ENCODE data around the gene CAV3. TPM values are rescaled to one million over a fixed set of nuclear protein-coding genes. Genes with fewer than 3 reads are reported as not detected.
"Not testable (repeated sequence)": the region's sequence is repeated elsewhere in the genome, so short reads cannot be mapped to it uniquely, and the experiment has no call there.

The CAV3 gene
- not detected for polyA plus RNA-seq (2012; ENCODE audit: low read depth, missing spikeins)

DNA sequence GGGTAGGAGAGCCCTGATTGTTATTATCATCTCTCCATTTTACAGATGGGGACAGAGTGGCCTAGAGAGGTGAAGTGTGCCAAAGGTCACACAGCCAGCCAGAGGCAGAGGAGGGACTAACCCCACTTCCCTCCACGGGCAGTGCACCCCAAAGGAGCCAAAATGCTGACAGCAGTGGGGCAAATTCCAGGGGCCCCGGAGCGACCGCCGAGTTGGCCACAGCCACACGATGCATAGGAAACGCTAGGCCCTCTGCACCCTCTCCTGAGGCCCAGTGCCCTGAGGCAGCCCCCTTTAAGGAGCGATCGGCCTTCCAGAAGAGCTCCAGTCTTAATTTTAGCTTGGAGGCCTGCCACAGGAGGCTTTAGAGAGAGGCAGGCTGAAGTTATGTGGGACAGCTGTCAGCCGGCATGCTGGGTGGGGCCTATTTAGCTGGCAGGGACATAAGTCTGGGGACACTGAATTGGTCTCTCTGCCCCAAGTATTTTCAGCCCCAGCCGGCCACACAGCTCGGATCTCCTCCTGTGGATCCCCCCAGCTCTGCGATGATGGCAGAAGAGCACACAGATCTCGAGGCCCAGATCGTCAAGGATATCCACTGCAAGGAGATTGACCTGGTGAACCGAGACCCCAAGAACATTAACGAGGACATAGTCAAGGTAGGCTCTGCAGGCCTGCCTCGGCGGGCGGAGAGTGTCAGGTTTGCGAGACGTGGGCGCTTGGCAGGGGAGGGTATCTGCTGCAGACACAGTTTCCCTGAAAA, at the start of gene CAV3:
Gene CAV3 (plus strand): TSS at position 471 of the 763 bp plus-strand sequence. CDS start 75 bp downstream, at position 546.
- no peak for FAIRE-seq
- TF ChIP-seq POLR2A (IDR thresholded peaks at IDR 0.05; ENCODE audit: low read depth, low read length) (no peak), PAX5 (IDR thresholded peaks at IDR 0.05; ENCODE audit: insufficient read depth, low read length, severe bottlenecking) (no peak)

DNA sequence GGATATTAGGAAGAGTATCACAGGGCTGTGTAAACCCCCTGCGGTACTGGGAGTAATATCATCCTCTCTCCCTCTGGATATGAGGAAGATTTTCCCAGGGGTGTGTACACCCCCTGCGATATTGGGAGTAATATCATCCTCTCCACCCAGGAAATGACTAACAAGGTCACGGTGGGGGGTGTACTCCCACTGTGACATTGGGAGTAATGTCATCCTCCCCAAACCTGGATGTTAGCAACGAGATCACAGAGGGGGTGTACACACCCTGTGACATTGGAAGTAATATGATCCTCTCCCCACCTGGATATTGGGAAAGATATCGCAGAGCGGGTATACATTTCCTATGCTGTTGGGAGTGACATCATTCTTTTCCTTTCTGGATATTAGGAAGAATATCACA, 48.6 kb upstream of the CAV3 start:
- DNase-seq (ENCODE audit: insufficient read length, low spot score); FAIRE-seq: not testable (repeated sequence)

More for the DNA sequence above, at the start of gene CAV3:
- no peak for DNase-seq (ENCODE audit: insufficient read length, low spot score)

DNA sequence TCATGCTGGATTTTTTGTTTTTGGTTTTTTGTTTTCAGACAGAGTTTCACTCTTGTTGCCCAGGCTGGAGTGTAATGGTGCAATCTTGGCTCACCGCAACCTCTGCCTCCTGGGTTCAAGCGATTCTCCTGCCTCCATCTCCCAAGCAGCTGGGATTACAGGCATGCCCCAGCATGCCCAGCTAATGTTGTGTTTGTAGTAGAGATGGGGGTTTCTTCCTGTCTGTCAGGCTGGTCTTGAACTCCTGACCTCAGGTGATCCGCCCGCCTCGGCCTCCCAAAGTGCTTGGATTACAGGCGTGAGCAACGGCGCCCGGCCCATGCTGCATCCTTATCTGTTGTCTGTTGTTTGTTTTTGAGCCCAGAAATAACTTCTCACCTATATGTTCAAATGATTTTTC, 42.3 kb upstream of the CAV3 start:
- FAIRE-seq; DNase-seq (ENCODE audit: insufficient read length, low spot score): not testable (repeated sequence)

DNA sequence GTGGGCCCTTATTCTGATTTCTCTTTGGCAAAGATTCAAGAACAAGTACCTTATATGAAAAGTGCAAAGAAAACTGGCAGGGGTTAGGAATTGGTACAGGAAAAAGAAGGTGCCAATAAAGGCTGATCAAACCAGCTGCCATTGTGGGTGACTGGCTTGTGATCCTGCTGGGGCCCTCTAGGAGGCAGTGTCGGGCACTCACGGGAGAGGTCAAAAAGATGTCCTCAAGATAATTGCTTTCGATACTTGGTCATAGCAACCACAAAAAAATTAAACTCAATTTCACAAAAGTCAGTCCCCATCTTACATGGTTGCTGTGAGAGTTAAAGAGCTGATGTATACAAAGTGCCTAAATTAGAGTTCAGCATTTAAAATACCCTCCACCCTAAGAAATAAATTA, 31.0 kb upstream of the CAV3 start:
- FAIRE-seq (no peak), DNase-seq (ENCODE audit: insufficient read length, low spot score) (no peak)
- TF ChIP-seq POLR2A (IDR thresholded peaks at IDR 0.05; ENCODE audit: low read depth, low read length), result no peak
- no peak for TF ChIP-seq SPI1 (IDR thresholded peaks at IDR 0.05; ENCODE audit: low read depth, low read length)
- no peak for TF ChIP-seq PAX5 (IDR thresholded peaks at IDR 0.05; ENCODE audit: insufficient read depth, low read length, severe bottlenecking)
- no peak for TF ChIP-seq TAF1 (IDR thresholded peaks at IDR 0.05; ENCODE audit: low read depth, low read length)

DNA sequence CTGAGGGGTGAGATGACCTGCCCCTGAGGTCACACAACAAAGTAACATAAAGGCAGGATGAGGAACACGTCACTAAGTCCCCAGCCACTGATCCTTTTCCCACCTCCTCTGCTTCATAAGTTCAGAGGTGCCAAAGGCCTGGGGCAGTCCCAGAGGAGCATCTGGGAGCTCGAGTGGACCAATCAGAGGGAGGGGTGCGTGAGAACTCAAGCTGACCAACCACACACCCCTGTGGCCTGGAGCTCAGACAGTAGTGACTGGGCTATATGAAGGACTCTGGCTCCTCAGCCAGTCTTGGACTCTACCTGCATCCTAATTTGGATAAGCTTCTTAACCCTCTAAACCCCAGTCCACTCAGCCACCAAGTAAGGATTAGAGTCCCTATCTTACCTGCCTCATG, 28.0 kb upstream of the CAV3 start:
- DNase-seq (ENCODE audit: insufficient read length, low spot score) (no peak), FAIRE-seq (no peak)
- TF ChIP-seq SPI1 (IDR thresholded peaks at IDR 0.05; ENCODE audit: low read depth, low read length), result no peak
- no peak for TF ChIP-seq POLR2A (IDR thresholded peaks at IDR 0.05; ENCODE audit: low read depth, low read length)
- TF ChIP-seq POU2F2 (IDR thresholded peaks at IDR 0.05; ENCODE audit: low read depth, low read length), result no peak
- no peak for TF ChIP-seq POLR2AphosphoS5 (IDR thresholded peaks at IDR 0.05; ENCODE audit: low read depth, low read length)
- TF ChIP-seq PAX5 (IDR thresholded peaks at IDR 0.05; ENCODE audit: insufficient read depth, low read length, severe bottlenecking), result no peak
- no peak for TF ChIP-seq TAF1 (IDR thresholded peaks at IDR 0.05; ENCODE audit: low read depth, low read length)

DNA sequence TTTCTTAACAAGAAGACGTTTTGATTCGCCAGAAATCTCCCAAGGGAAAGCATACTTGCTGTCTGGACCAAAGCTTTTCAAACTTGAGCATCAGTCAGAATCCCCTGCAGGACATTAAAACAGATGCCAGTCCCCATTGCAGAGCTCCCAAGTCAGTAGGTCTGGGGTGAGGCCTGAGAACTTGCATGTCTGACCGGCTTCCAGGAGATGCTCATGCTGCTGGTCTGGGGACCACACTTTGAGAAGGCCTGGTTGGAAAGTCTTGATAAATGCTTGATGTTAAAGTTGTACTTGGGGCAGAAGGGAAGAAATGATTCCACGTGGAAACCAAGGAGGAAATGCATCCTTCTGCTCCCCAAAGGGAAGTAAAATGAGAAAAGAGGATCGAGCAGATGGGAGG, 24.3 kb upstream of the CAV3 start:
- no peak for FAIRE-seq
- no peak for DNase-seq (ENCODE audit: insufficient read length, low spot score)
- TF ChIP-seq PAX5 (IDR thresholded peaks at IDR 0.05; ENCODE audit: insufficient read depth, low read length, severe bottlenecking) (no peak), SPI1 (IDR thresholded peaks at IDR 0.05; ENCODE audit: low read depth, low read length) (no peak), POLR2AphosphoS5 (IDR thresholded peaks at IDR 0.05; ENCODE audit: low read depth, low read length) (no peak), POU2F2 (IDR thresholded peaks at IDR 0.05; ENCODE audit: low read depth, low read length) (no peak), POLR2A (IDR thresholded peaks at IDR 0.05; ENCODE audit: low read depth, low read length) (no peak), TAF1 (IDR thresholded peaks at IDR 0.05; ENCODE audit: low read depth, low read length) (no peak)

DNA sequence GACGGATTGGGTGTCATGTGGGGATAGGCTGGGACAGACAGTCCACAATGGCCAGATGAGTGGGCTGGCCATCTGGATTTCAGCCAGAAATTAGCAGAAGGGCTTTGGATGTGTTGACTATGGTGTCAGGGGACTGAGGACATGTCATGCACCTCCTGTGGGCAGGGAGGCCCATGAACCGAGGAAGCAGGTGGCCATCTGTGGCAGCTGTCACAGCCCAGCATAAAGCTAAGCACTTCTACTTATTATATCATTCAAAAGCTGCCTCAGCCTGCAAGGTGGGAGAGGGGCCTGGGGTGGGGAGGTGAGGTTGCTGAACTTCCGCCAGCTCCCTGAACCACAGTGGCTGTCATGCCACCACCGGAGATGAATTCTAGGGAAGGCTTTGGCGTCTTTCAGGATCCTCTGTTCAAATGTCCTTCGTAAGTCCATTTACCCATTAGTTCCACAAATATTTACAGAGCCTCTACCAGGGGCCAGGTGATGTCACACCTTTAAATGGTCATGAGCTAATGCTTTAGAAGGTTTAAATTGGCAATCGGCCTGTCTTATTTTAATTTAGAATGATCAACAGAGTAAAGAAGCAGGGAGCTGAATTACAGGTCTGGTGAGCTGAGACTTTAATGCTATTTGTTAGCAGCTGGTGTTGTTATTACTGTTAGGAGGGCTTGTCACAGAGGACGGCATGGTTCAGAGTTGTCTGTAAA, 23.6 kb upstream of the CAV3 start:
- no peak for TF ChIP-seq PAX5 (IDR thresholded peaks at IDR 0.05; ENCODE audit: insufficient read depth, low read length, severe bottlenecking)
- TF ChIP-seq POLR2A (IDR thresholded peaks at IDR 0.05; ENCODE audit: low read depth, low read length), result no peak
- no peak for TF ChIP-seq TAF1 (IDR thresholded peaks at IDR 0.05; ENCODE audit: low read depth, low read length)
- TF ChIP-seq POU2F2 (IDR thresholded peaks at IDR 0.05; ENCODE audit: low read depth, low read length), result no peak
- TF ChIP-seq SPI1 (IDR thresholded peaks at IDR 0.05; ENCODE audit: low read depth, low read length), result no peak
- TF ChIP-seq POLR2AphosphoS5 (IDR thresholded peaks at IDR 0.05; ENCODE audit: low read depth, low read length), result no peak
- DNase-seq (ENCODE audit: insufficient read length, low spot score), result no peak
- no peak for FAIRE-seq

DNA sequence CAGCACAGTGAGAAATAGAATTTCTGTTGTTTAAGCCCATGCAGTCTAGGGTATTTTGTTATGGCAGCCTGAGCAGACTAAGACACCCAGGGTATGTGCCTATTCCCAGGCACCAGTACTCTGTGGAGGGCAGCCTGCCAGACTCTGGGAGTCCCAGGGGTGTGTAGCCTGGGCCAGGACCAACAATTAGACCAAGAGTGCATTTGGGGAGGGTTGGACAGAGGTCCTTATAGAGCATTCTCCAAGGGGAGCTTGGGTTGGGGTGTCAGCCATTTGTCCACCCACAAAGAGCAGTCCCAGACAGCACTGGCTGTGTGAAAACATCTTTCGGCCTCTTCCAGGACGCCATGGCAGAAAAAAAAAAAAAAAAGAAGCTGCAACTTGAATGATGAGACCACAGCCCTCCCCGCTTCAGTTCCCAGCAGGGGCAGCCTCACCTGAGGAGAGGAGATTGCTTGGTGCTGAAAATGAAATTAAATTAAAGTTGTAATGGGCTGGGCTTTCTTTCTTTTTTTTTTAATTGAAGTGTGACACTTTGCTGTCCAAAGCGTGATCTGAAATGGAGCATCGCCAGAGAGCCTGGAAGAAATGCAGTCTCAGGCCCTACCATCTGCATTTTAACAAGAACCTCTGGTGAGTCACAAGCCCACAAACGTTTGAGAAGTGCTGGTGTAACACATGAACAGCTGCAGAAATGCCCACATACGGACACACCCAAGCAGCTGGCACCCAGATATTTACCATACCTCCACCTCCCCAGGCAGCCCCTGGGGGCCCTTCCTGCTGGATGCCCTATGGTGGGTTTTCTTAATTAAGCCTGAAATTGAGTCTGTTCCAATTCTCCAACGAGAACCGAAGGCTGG, 21.3 kb upstream of the CAV3 start:
- DNase-seq (ENCODE audit: insufficient read length, low spot score) (no peak), FAIRE-seq (no peak)
- no peak for TF ChIP-seq POU2F2 (IDR thresholded peaks at IDR 0.05; ENCODE audit: low read depth, low read length)
- no peak for TF ChIP-seq POLR2A (IDR thresholded peaks at IDR 0.05; ENCODE audit: low read depth, low read length)
- TF ChIP-seq PAX5 (IDR thresholded peaks at IDR 0.05; ENCODE audit: insufficient read depth, low read length, severe bottlenecking), result no peak
- TF ChIP-seq TAF1 (IDR thresholded peaks at IDR 0.05; ENCODE audit: low read depth, low read length), result no peak
- TF ChIP-seq SPI1 (IDR thresholded peaks at IDR 0.05; ENCODE audit: low read depth, low read length), result no peak
- no peak for TF ChIP-seq POLR2AphosphoS5 (IDR thresholded peaks at IDR 0.05; ENCODE audit: low read depth, low read length)

DNA sequence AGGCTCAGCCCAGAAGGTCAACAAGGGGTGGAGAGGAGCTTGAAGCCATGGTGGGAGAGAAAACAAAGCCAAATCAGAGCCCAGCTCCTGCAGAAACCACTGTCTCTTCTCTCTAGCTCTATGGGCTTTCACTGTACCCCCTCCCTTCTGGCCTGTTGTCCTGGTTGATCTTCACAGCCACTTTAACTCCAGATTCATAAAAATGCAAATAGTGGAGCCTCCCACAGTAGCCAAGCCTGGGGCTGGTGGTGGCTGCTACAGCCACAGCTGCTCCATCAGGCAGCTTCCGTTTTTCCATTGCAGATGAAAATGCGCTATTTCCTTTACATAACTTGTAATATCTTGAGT, 20.7 kb upstream of the CAV3 start:
- no peak for DNase-seq (ENCODE audit: insufficient read length, low spot score)
- no peak for FAIRE-seq

More for the DNA sequence above, 20.7 kb upstream of the CAV3 start:
- TF ChIP-seq POLR2AphosphoS5 (IDR thresholded peaks at IDR 0.05; ENCODE audit: low read depth, low read length), result no peak
- TF ChIP-seq POU2F2 (IDR thresholded peaks at IDR 0.05; ENCODE audit: low read depth, low read length), result no peak
- TF ChIP-seq TAF1 (IDR thresholded peaks at IDR 0.05; ENCODE audit: low read depth, low read length), result no peak
- TF ChIP-seq SPI1 (IDR thresholded peaks at IDR 0.05; ENCODE audit: low read depth, low read length), result no peak
- no peak for TF ChIP-seq PAX5 (IDR thresholded peaks at IDR 0.05; ENCODE audit: insufficient read depth, low read length, severe bottlenecking)
- TF ChIP-seq POLR2A (IDR thresholded peaks at IDR 0.05; ENCODE audit: low read depth, low read length), result no peak
